Stimulated activated CD8-positive, alpha-beta memory T cell treated with anti-CD3 and anti-CD28 coated beads, Interleukin-4, amount 100 ng/mL, for 48 hours (primary cell): ENCODE data around the gene NECAB2.

Experiments used
- DNase-seq: peaks from one replicate; pipeline ENCODE4 v3.0.0-alpha.2; 2020

NECAB2 gene

GRCh38 chr16:83994703-83995102, 26.7 kb downstream of the NECAB2 start:
- DNase-seq: no peak

- DNase-seq: no peak
Measured at GRCh38 chr16:83995754-83996153, 27.7 kb downstream of the NECAB2 start.

- DNase-seq: no peak
Measured at GRCh38 chr16:83996481-83997252, 28.6 kb downstream of the NECAB2 start.

- no peak for DNase-seq
Measured at GRCh38 chr16:83998091-83998490, 30.0 kb downstream of the NECAB2 start.

- DNase-seq: no peak
Measured at GRCh38 chr16:84000989-84001642, 33.1 kb downstream of the NECAB2 start.

GRCh38 chr16:84001726-84002125, 33.7 kb downstream of the NECAB2 start:
- no peak for DNase-seq

GRCh38 chr16:84003038-84003437, 35.0 kb downstream of the NECAB2 start:
- no peak for DNase-seq

- no peak for DNase-seq
Measured at GRCh38 chr16:84004442-84004841, 36.4 kb downstream of the NECAB2 start.

GRCh38 chr16:84005391-84005790, 37.3 kb downstream of the NECAB2 start:
- DNase-seq: no peak

- no peak for DNase-seq
Measured at GRCh38 chr16:84007520-84007919, 39.5 kb downstream of the NECAB2 start.

GRCh38 chr16:84007965-84008364, 39.9 kb downstream of the NECAB2 start:
- DNase-seq: no peak

- no peak for DNase-seq
Measured at GRCh38 chr16:84009282-84009681, 41.2 kb downstream of the NECAB2 start.

- peak; percentile 87 for DNase-seq
Measured at GRCh38 chr16:84013787-84014569, 45.9 kb downstream of the NECAB2 start.

GRCh38 chr16:84014570-84015327, 46.7 kb downstream of the NECAB2 start:
- no peak for DNase-seq

- DNase-seq: no peak
Measured at GRCh38 chr16:84015399-84015798, 47.4 kb downstream of the NECAB2 start.

- DNase-seq: no peak
Measured at GRCh38 chr16:84016477-84016876, 48.4 kb downstream of the NECAB2 start.

GRCh38 chr16:84018710-84019109, 50.7 kb downstream of the NECAB2 start:
- DNase-seq: no peak

GRCh38 chr16:84020353-84020752, 52.3 kb downstream of the NECAB2 start:
- no peak for DNase-seq

- no peak for DNase-seq
Measured at GRCh38 chr16:84021488-84021887, 53.4 kb downstream of the NECAB2 start.

- no peak for DNase-seq
Measured at GRCh38 chr16:84022644-84023043, 54.6 kb downstream of the NECAB2 start.

GRCh38 chr16:84024854-84025253, 56.8 kb downstream of the NECAB2 start:
- no peak for DNase-seq

GRCh38 chr16:84026606-84027005, 58.6 kb downstream of the NECAB2 start:
- no peak for DNase-seq

- DNase-seq: no peak
Measured at GRCh38 chr16:84027625-84028024, 59.6 kb downstream of the NECAB2 start.
